ENCODE measurements around the gene SLC11A2. TPM values are rescaled to one million over a fixed set of nuclear protein-coding genes. Genes with fewer than 3 reads are reported as not detected.

The SLC11A2 gene
- total and polyA plus RNA-seq, 2 experiments from 2014 or later, result 30.5 to 41.3 TPM

GRCh38 chr12:50990791-50991190, 35.4 kb downstream of the SLC11A2 start:
- no peaks in the 10 kb centered on the region for H3K27me3 ChIP-seq
- no peak overlapping the region for H3K27ac ChIP-seq
- no peak overlapping the region for H3K4me3 ChIP-seq
- H3K4me1 ChIP-seq (ENCODE audit: low read depth), result no peaks in the 10 kb centered on the region
- no peak for TF ChIP-seq CTCF (IDR thresholded peaks at IDR 0.05; ENCODE audit: low read depth, low read length)
- peaks cover 42% of the 10 kb centered on the region for H3K36me3 ChIP-seq
- DNase-seq (ENCODE audit: low read depth in 1 of 2, low spot score in 1 of 2), result no peak
- no peaks in the 10 kb centered on the region for H3K9me3 ChIP-seq (ENCODE audit: low read depth)

GRCh38 chr12:50990147-50990727, 35.9 kb downstream of the SLC11A2 start:
- Histone ChIP-seq H3K4me1 (ENCODE audit: low read depth) (no peaks in the 10 kb centered on the region), H3K36me3 (peaks cover 40% of the 10 kb centered on the region), H3K9me3 (ENCODE audit: low read depth) (no peaks in the 10 kb centered on the region), H3K27me3 (no peaks in the 10 kb centered on the region), H3K4me3 (no peak overlapping the region), H3K27ac (no peak overlapping the region)
- DNase-seq (ENCODE audit: low read depth in 1 of 2, low spot score in 1 of 2), result no peak
- no peak for TF ChIP-seq CTCF (IDR thresholded peaks at IDR 0.05; ENCODE audit: low read depth, low read length)

- Histone ChIP-seq H3K36me3 (peaks cover 37% of the 10 kb centered on the region), H3K27ac (no peak overlapping the region), H3K4me1 (ENCODE audit: low read depth) (no peaks in the 10 kb centered on the region), H3K9me3 (ENCODE audit: low read depth) (no peaks in the 10 kb centered on the region), H3K27me3 (no peaks in the 10 kb centered on the region), H3K4me3 (no peak overlapping the region)
- DNase-seq (ENCODE audit: low read depth in 1 of 2, low spot score in 1 of 2), result no peak
- no peak for TF ChIP-seq CTCF (IDR thresholded peaks at IDR 0.05; ENCODE audit: low read depth, low read length)
Measured at GRCh38 chr12:50988871-50989270, 37.3 kb downstream of the SLC11A2 start.

- no peak for DNase-seq (ENCODE audit: low read depth in 1 of 2, low spot score in 1 of 2)
- Histone ChIP-seq H3K27ac (no peak overlapping the region), H3K4me1 (ENCODE audit: low read depth) (no peaks in the 10 kb centered on the region), H3K27me3 (no peaks in the 10 kb centered on the region), H3K36me3 (peaks cover 37% of the 10 kb centered on the region), H3K9me3 (ENCODE audit: low read depth) (no peaks in the 10 kb centered on the region), H3K4me3 (no peak overlapping the region)
- no peak for TF ChIP-seq CTCF (IDR thresholded peaks at IDR 0.05; ENCODE audit: low read depth, low read length)
Measured at GRCh38 chr12:50988051-50988450, 38.1 kb downstream of the SLC11A2 start.

GRCh38 chr12:50986966-50987737, 39.0 kb downstream of the SLC11A2 start:
- Histone ChIP-seq H3K27me3 (no peaks in the 10 kb centered on the region), H3K36me3 (peaks cover 37% of the 10 kb centered on the region), H3K27ac (peak overlapping the region; percentile 65), H3K4me3 (no peak overlapping the region), H3K9me3 (ENCODE audit: low read depth) (no peaks in the 10 kb centered on the region), H3K4me1 (ENCODE audit: low read depth) (no peaks in the 10 kb centered on the region)
- DNase-seq (ENCODE audit: low read depth in 1 of 2, low spot score in 1 of 2), result peak; percentile 61 to 77
- TF ChIP-seq CTCF (IDR thresholded peaks at IDR 0.05; ENCODE audit: low read depth, low read length), result peak; percentile 71

All from cardiac muscle cell (in vitro differentiated cells and primary cell).